HFF-Myc (cell line): ENCODE measurements around the gene MYEOV.

Experiments
- DNase-seq: peaks from one replicate; pipeline ENCODE4 v3.0.0-alpha.2; 2011; ENCODE audit warnings: low read depth; ENCODE audit errors: extremely low read depth
- H3K4me3 ChIP-seq: replicated peaks from 2 replicates; pipeline ENCODE4 v1.5.1; 2011; ENCODE audit warnings: low read depth, mild to moderate bottlenecking, control low read depth, low read length
- CTCF ChIP-seq: IDR thresholded peaks from 2 replicates; pipeline ENCODE4 v1.5.1; 2012; ENCODE audit warnings: mild to moderate bottlenecking, low read depth, low read length, control low read depth; ENCODE audit errors: missing control alignments

Gene MYEOV

GRCh38 chr11:69265911-69266510 lies 27.9 kb upstream of the MYEOV start:
- no peak for DNase-seq
- TF ChIP-seq CTCF, result no peak
- no peak overlapping the region for H3K4me3 ChIP-seq

GRCh38 chr11:69267395-69267805 lies 26.6 kb upstream of the MYEOV start:
- DNase-seq, result no peak
- H3K4me3 ChIP-seq, result no peak overlapping the region
- no peak for TF ChIP-seq CTCF

GRCh38 chr11:69268911-69269310 lies 25.0 kb upstream of the MYEOV start:
- DNase-seq, result no peak
- H3K4me3 ChIP-seq, result no peak overlapping the region
- no peak for TF ChIP-seq CTCF

GRCh38 chr11:69269388-69269787 lies 24.6 kb upstream of the MYEOV start:
- no peak for DNase-seq
- H3K4me3 ChIP-seq, result no peak overlapping the region
- TF ChIP-seq CTCF, result no peak

GRCh38 chr11:69269926-69270697 lies 23.8 kb upstream of the MYEOV start:
- DNase-seq, result no peak
- no peak for TF ChIP-seq CTCF
- no peak overlapping the region for H3K4me3 ChIP-seq

GRCh38 chr11:69270941-69271340 lies 23.0 kb upstream of the MYEOV start:
- DNase-seq, result no peak
- no peak for TF ChIP-seq CTCF
- H3K4me3 ChIP-seq, result no peak overlapping the region
